Adipocyte (in vitro differentiated cells): ENCODE data around the gene AXL.

Experiments used
- DNase-seq: peaks from one replicate; pipeline ENCODE4 v3.0.0-alpha.2; 2015; ENCODE audit warnings: low read depth
- H3K27me3 ChIP-seq: replicated peaks from 2 replicates; pipeline ENCODE4 v1.7.0; 2013; ENCODE audit warnings: mild to moderate bottlenecking, low read length, moderate library complexity; ENCODE audit not compliant: control insufficient read depth, insufficient read depth
- H3K36me3 ChIP-seq: 2 replicates; pipeline ENCODE4 v1.7.0; 2013; ENCODE audit warnings: low read length, mild to moderate bottlenecking, moderate library complexity; ENCODE audit not compliant: control insufficient read depth, insufficient read depth, severe bottlenecking
- H3K4me1 ChIP-seq: 2 replicates; pipeline ENCODE4 v1.7.0; 2013; ENCODE audit warnings: mild to moderate bottlenecking, low read length, moderate library complexity; ENCODE audit not compliant: control insufficient read depth, insufficient read depth
- H3K4me3 ChIP-seq: 2 replicates; pipeline ENCODE4 v1.7.0; 2013; ENCODE audit warnings: mild to moderate bottlenecking, low read length, moderate library complexity
- H3K9ac ChIP-seq: 2 replicates; pipeline ENCODE4 v1.7.0; 2013; ENCODE audit warnings: mild to moderate bottlenecking, low read length, moderate library complexity
- H3K9me3 ChIP-seq: 2 replicates; pipeline ENCODE4 v1.7.0; 2013; ENCODE audit warnings: mild to moderate bottlenecking, low read length, moderate library complexity; ENCODE audit not compliant: control insufficient read depth

Gene AXL

GRCh38 chr19:41218249-41218614 lies 791 bp upstream of the AXL start:
- DNase-seq: no peak

GRCh38 chr19:41219924-41220567 lies 1.0 kb downstream of the AXL start:
- H3K4me3 ChIP-seq: peak overlapping the region; percentile 85
- H3K9me3 ChIP-seq: no peaks in the 10 kb centered on the region
- H3K36me3 ChIP-seq: peaks cover 24% of the 10 kb centered on the region
- H3K9ac ChIP-seq: peak overlapping the region; percentile 87
- peaks cover 43% of the 10 kb centered on the region for H3K4me1 ChIP-seq
- no peaks in the 10 kb centered on the region for H3K27me3 ChIP-seq
- peak; percentile 80 for DNase-seq

More at GRCh38 chr19:41218249-41218614, 791 bp upstream of the AXL start:
- Histone ChIP-seq H3K9me3 (no peaks in the 10 kb centered on the region), H3K9ac (peak overlapping the region; percentile 87), H3K36me3 (peaks cover 16% of the 10 kb centered on the region), H3K4me1 (peaks cover 28% of the 10 kb centered on the region), H3K27me3 (no peaks in the 10 kb centered on the region), H3K4me3 (peak overlapping the region; percentile 85)

- Histone ChIP-seq H3K36me3 (peaks cover 25% of the 10 kb centered on the region), H3K9ac (peak overlapping the region; percentile 87), H3K9me3 (no peaks in the 10 kb centered on the region), H3K4me1 (peaks cover 51% of the 10 kb centered on the region), H3K27me3 (no peaks in the 10 kb centered on the region), H3K4me3 (peak overlapping the region; percentile 85)
- peak; percentile 28 for DNase-seq
Observed at GRCh38 chr19:41220811-41221210, 1.8 kb downstream of the AXL start.

- peaks cover 25% of the 10 kb centered on the region for H3K36me3 ChIP-seq
- no peaks in the 10 kb centered on the region for H3K9me3 ChIP-seq
- peak overlapping the region; percentile 87 for H3K9ac ChIP-seq
- DNase-seq: no peak
- H3K4me1 ChIP-seq: peaks cover 56% of the 10 kb centered on the region
- H3K4me3 ChIP-seq: peak overlapping the region; percentile 85
- no peaks in the 10 kb centered on the region for H3K27me3 ChIP-seq
Observed at GRCh38 chr19:41221514-41222205, 2.6 kb downstream of the AXL start.

GRCh38 chr19:41222240-41222639 lies 3.2 kb downstream of the AXL start:
- Histone ChIP-seq H3K9me3 (no peaks in the 10 kb centered on the region), H3K27me3 (no peaks in the 10 kb centered on the region), H3K9ac (peak overlapping the region; percentile 87), H3K4me1 (peaks cover 59% of the 10 kb centered on the region), H3K36me3 (peaks cover 25% of the 10 kb centered on the region), H3K4me3 (peak overlapping the region; percentile 85)
- no peak for DNase-seq

GRCh38 chr19:41223431-41224234 lies 4.6 kb downstream of the AXL start:
- H3K9ac ChIP-seq: peak overlapping the region; percentile 53
- H3K36me3 ChIP-seq: peaks cover 28% of the 10 kb centered on the region
- H3K4me3 ChIP-seq: peak overlapping the region; percentile 66
- H3K9me3 ChIP-seq: no peaks in the 10 kb centered on the region
- peaks cover 56% of the 10 kb centered on the region for H3K4me1 ChIP-seq
- no peaks in the 10 kb centered on the region for H3K27me3 ChIP-seq
- peak; percentile 76 for DNase-seq

- H3K36me3 ChIP-seq: peaks cover 28% of the 10 kb centered on the region
- no peak for DNase-seq
- H3K4me1 ChIP-seq: peaks cover 57% of the 10 kb centered on the region
- peak overlapping the region; percentile 53 for H3K9ac ChIP-seq
- no peak overlapping the region for H3K4me3 ChIP-seq
- H3K9me3 ChIP-seq: no peaks in the 10 kb centered on the region
- no peaks in the 10 kb centered on the region for H3K27me3 ChIP-seq
Observed at GRCh38 chr19:41224632-41225031, 5.6 kb downstream of the AXL start.

GRCh38 chr19:41225238-41226052 lies 6.4 kb downstream of the AXL start:
- Histone ChIP-seq H3K9ac (peak overlapping the region; percentile 80), H3K4me1 (peaks cover 56% of the 10 kb centered on the region), H3K27me3 (no peaks in the 10 kb centered on the region), H3K36me3 (peaks cover 28% of the 10 kb centered on the region), H3K4me3 (peak overlapping the region; percentile 75), H3K9me3 (no peaks in the 10 kb centered on the region)
- peak; percentile 91 for DNase-seq

GRCh38 chr19:41226053-41226873 lies 7.2 kb downstream of the AXL start:
- peak overlapping the region; percentile 80 for H3K9ac ChIP-seq
- peak overlapping the region; percentile 75 for H3K4me3 ChIP-seq
- H3K9me3 ChIP-seq: no peaks in the 10 kb centered on the region
- peak; percentile 91 for DNase-seq
- no peaks in the 10 kb centered on the region for H3K27me3 ChIP-seq
- peaks cover 48% of the 10 kb centered on the region for H3K4me1 ChIP-seq
- peaks cover 23% of the 10 kb centered on the region for H3K36me3 ChIP-seq

- peak overlapping the region; percentile 75 for H3K4me3 ChIP-seq
- DNase-seq: no peak
- H3K9me3 ChIP-seq: no peaks in the 10 kb centered on the region
- peaks cover 20% of the 10 kb centered on the region for H3K36me3 ChIP-seq
- H3K4me1 ChIP-seq: peaks cover 42% of the 10 kb centered on the region
- no peaks in the 10 kb centered on the region for H3K27me3 ChIP-seq
- H3K9ac ChIP-seq: peak overlapping the region; percentile 80
Observed at GRCh38 chr19:41226874-41227390, 7.9 kb downstream of the AXL start.
